HUES6 (cell line): ENCODE results near the gene INO80C.

Experiments used
- H3K27ac ChIP-seq: 2 replicates; pipeline ENCODE4 v1.7.0; 2013; ENCODE audit warnings: low read depth, mild to moderate bottlenecking, low read length, inconsistent platforms
- H3K27me3 ChIP-seq: 2 replicates; pipeline ENCODE4 v1.6.1; 2013; ENCODE audit warnings: low read length; ENCODE audit not compliant: control insufficient read depth, insufficient read depth
- H3K36me3 ChIP-seq: 2 replicates; pipeline ENCODE4 v1.6.1; 2013; ENCODE audit warnings: low read length; ENCODE audit not compliant: control insufficient read depth, insufficient read depth
- H3K4me1 ChIP-seq: 2 replicates; pipeline ENCODE4 v1.6.1; 2013; ENCODE audit warnings: low read length; ENCODE audit not compliant: control insufficient read depth, insufficient read depth
- H3K4me3 ChIP-seq: 2 replicates; pipeline ENCODE4 v1.5.1; 2013; ENCODE audit warnings: low read depth, low read length
- H3K9ac ChIP-seq: one replicate; pipeline ENCODE4 v1.6.1; 2013; ENCODE audit warnings: mild to moderate bottlenecking, low read length
- H3K9me3 ChIP-seq: 2 replicates; pipeline ENCODE4 v1.6.1; 2013; ENCODE audit warnings: low read depth, low read length; ENCODE audit not compliant: control insufficient read depth, insufficient read depth

The INO80C gene

DNA sequence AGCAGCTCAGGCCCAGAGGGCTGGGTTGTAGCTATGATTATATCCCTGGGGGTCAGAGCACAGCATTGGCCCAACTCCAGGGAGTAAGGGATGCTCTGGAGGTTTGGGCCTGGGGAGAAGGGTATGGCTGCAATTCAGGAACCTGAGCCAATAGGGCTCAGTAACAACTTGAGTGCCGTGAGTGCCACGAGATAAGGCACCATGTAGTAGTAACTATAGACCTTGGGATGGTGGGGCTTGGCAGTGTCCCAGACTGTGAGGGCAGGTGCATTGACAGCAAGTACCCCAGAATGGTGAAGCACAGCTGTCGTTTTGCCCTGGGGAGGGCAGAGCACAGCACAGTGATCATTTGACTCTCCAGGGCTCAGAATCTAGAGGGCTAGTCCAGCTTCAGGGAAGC lies 75.5 kb downstream of the INO80C start:
- Histone ChIP-seq H3K4me1 (peaks cover 10% of the 10 kb centered on the region; the same call in 1 of the 2 replicates), H3K9me3 (peaks cover 19% of the 10 kb centered on the region), H3K9ac (no peak overlapping the region), H3K27me3 (no peaks in the 10 kb centered on the region), H3K27ac (no peak overlapping the region), H3K4me3 (no peak overlapping the region), H3K36me3 (no peaks in the 10 kb centered on the region)

DNA sequence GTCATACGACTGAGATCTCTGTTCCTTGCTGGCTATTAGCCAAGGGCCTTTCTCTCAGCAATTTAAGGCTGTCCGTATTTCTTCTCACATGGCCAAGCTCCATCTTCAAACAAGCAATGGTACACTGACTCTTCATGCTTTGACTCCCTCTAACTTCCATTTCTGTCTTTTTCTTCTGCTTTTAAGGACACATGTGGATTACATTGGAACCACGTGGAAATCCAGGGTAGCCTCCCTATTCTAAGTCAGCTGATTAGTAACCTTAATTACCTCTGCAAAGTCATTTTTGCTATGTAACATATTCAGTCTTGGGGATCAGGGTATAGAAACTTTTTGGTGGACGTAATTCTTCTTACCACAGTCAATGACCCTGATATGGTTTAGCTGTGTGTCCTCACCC lies 79.2 kb downstream of the INO80C start:
- H3K27ac ChIP-seq: no peak overlapping the region
- no peak overlapping the region for H3K4me3 ChIP-seq
- no peak overlapping the region for H3K9ac ChIP-seq
- no peaks in the 10 kb centered on the region for H3K36me3 ChIP-seq
- no peaks in the 10 kb centered on the region for H3K27me3 ChIP-seq
- H3K4me1 ChIP-seq: 0 out of 2 replicates have a peak, but pooled peaks cover 4% of the 10 kb centered on the region
- H3K9me3 ChIP-seq: peaks cover 23% of the 10 kb centered on the region
